Smooth muscle cell (in vitro differentiated cells): ENCODE data around the gene P2RY8. TPM values are rescaled to one million over a fixed set of nuclear protein-coding genes. Genes with fewer than 3 reads are reported as not detected.

Experiments
- DNase-seq: peaks from one replicate; lab custom pipeline; 2025; ENCODE audit not compliant: unreplicated experiment; lab: John Stamatoyannopoulos, UW
- H2AFZ ChIP-seq: fragments of 200-600 bp; sonication (generic); 2 replicates; pipeline ENCODE4 v1.6.0; 2016; ENCODE audit warnings: antibody characterized with exemption, low read depth, mild to moderate bottlenecking
- H3F3A ChIP-seq: fragments of 200-600 bp; sonication (generic); 2 replicates; pipeline ENCODE4 v1.6.0; 2017; ENCODE audit warnings: antibody characterized with exemption, low read depth
- H3K27ac ChIP-seq: fragments of 200-600 bp; sonication (generic); 2 replicates; pipeline ENCODE4 v1.5.1; 2016; ENCODE audit warnings: low read depth, mild to moderate bottlenecking
- H3K27me3 ChIP-seq: fragments of 200-600 bp; sonication (generic); 2 replicates; pipeline ENCODE4 v1.6.1; 2016; ENCODE audit warnings: low read depth, mild to moderate bottlenecking
- H3K36me3 ChIP-seq: fragments of 200-600 bp; sonication (generic); 2 replicates; pipeline ENCODE4 v1.5.1; 2016; ENCODE audit warnings: low read depth
- H3K4me1 ChIP-seq: fragments of 200-600 bp; sonication (generic); 2 replicates; pipeline ENCODE4 v1.5.1; 2016; ENCODE audit warnings: low read depth
- H3K4me2 ChIP-seq: fragments of 200-600 bp; sonication (generic); 2 replicates; pipeline ENCODE4 v1.6.0; 2016; ENCODE audit warnings: mild to moderate bottlenecking
- H3K4me3 ChIP-seq: fragments of 200-600 bp; sonication (generic); 2 replicates; pipeline ENCODE4 v1.5.1; 2016; ENCODE audit warnings: mild to moderate bottlenecking
- H3K79me2 ChIP-seq: fragments of 200-600 bp; sonication (generic); 2 replicates; pipeline ENCODE4 v1.6.0; 2016; ENCODE audit warnings: low read depth, mild to moderate bottlenecking
- H3K9ac ChIP-seq: fragments of 200-600 bp; sonication (generic); 2 replicates; pipeline ENCODE4 v1.6.0; 2016; ENCODE audit warnings: low read depth
- H3K9me3 ChIP-seq: fragments of 200-600 bp; sonication (generic); replicated peaks from 2 replicates; pipeline ENCODE4 v1.5.1; 2016; ENCODE audit warnings: low read depth
- H4K20me1 ChIP-seq: fragments of 200-600 bp; sonication (generic); 2 replicates; pipeline ENCODE4 v1.6.0; 2016; ENCODE audit warnings: low read depth
- CTCF ChIP-seq: fragments of 200-600 bp; sonication (generic); IDR thresholded peaks from 2 replicates; pipeline ENCODE4 v1.5.1; 2017; ENCODE audit warnings: borderline replicate concordance, mild to moderate bottlenecking, antibody characterized with exemption; ENCODE audit not compliant: insufficient read depth, poor library complexity, severe bottlenecking
- WGBS: methylation state at CpG from one replicate; pipeline ENCODE4 v1.1.7; 2016; ENCODE audit warnings: low lambda C conversion rate; 5-methylcytosine and 5-hydroxymethylcytosine counted together
- polyA plus RNA-seq: library from polyadenylated mRNA; unstranded; fragments of >200 nt; fragmentation: Nextera tagmentation; extraction: Ambion mirVana; gene quantifications from 2 replicates; pipeline ENCODE4 v1.2.1, GENCODE V29; 2016
- total RNA-seq: library from RNA; depleted of rRNA; stranded (reverse); fragments of >200 nt; gene quantifications from 2 replicates; pipeline ENCODE4 v1.2.3, GENCODE V29; 2014

The P2RY8 gene
- total and polyA plus RNA-seq, 2 experiments from 2014 or later = not detected

- H3K27me3 ChIP-seq = no peaks in the 10 kb centered on the region
- no peak for DNase-seq
- peak; percentile 97 for TF ChIP-seq CTCF
- H3K4me2 ChIP-seq = peak overlapping the region; percentile 80
- no peaks in the 10 kb centered on the region for H4K20me1 ChIP-seq
- H3K4me3 ChIP-seq = peak overlapping the region; percentile 45
- no peaks in the 10 kb centered on the region for H3K4me1 ChIP-seq
- no peak overlapping the region for H3K27ac ChIP-seq
- H3K9me3 ChIP-seq = no peaks in the 10 kb centered on the region
- H3F3A ChIP-seq = peaks cover 3% of the 10 kb centered on the region
- H3K79me2 ChIP-seq = peaks cover 32% of the 10 kb centered on the region
- H3K36me3 ChIP-seq = no peaks in the 10 kb centered on the region
- H2AFZ ChIP-seq = no peak overlapping the region
- WGBS = 21% methylated on average over 14 of the region's 45 CpGs
- no peak overlapping the region for H3K9ac ChIP-seq
Measured at GRCh38 chrX:1453951-1454785, 82.8 kb downstream of the P2RY8 start.

GRCh38 chrX:1453395-1453783 is 83.6 kb downstream of the P2RY8 start:
- Histone ChIP-seq H3K4me3 (peak overlapping the region; percentile 86), H3K9me3 (no peaks in the 10 kb centered on the region), H3K27me3 (no peaks in the 10 kb centered on the region), H3K36me3 (no peaks in the 10 kb centered on the region), H3K27ac (peak overlapping the region; percentile 73), H3K4me1 (no peaks in the 10 kb centered on the region), H3F3A (peaks cover 3% of the 10 kb centered on the region), H3K9ac (peak overlapping the region; percentile 70), H4K20me1 (no peaks in the 10 kb centered on the region), H2AFZ (peak overlapping the region; percentile 97), H3K79me2 (peaks cover 37% of the 10 kb centered on the region), H3K4me2 (peak overlapping the region; percentile 91)
- 2% methylated on average over 25 of the region's 34 CpGs for WGBS
- DNase-seq = no peak
- no peak for TF ChIP-seq CTCF

- H3F3A ChIP-seq = peaks cover 3% of the 10 kb centered on the region
- DNase-seq = no peak
- no peaks in the 10 kb centered on the region for H3K4me1 ChIP-seq
- H3K9ac ChIP-seq = peak within 1 kb of the TSS; percentile 81
- no peaks in the 10 kb centered on the region for H4K20me1 ChIP-seq
- peak within 1 kb of the TSS; percentile 86 for H3K4me3 ChIP-seq
- TF ChIP-seq CTCF = no peak
- H3K36me3 ChIP-seq = no peaks in the 10 kb centered on the region
- H3K79me2 ChIP-seq = peaks cover 44% of the 10 kb centered on the region
- peak within 1 kb of the TSS; percentile 97 for H2AFZ ChIP-seq
- 3% methylated on average over 14 of the region's 76 CpGs for WGBS
- H3K27me3 ChIP-seq = no peaks in the 10 kb centered on the region
- peak within 1 kb of the TSS; percentile 97 for H3K4me2 ChIP-seq
- peak within 1 kb of the TSS; percentile 73 for H3K27ac ChIP-seq
- H3K9me3 ChIP-seq = no peaks in the 10 kb centered on the region
Measured at GRCh38 chrX:1452516-1453394, 84.2 kb downstream of the P2RY8 start, which contains the start of gene ASMTL. ASMTL (minus strand) TSS chrX:1452909; CDS start chrX:1452840, 69 bp downstream.
